Omental fat pad (tissue), 4 donors: Measurements from ENCODE around the gene METTL15. TPM values are rescaled to one million over a fixed set of nuclear protein-coding genes. Genes with fewer than 3 reads are reported as not detected.
"Not testable (repeated sequence)": the region's sequence is repeated elsewhere in the genome, so short reads cannot be mapped to it uniquely, and the experiment has no call there.

Source experiments
- ATAC-seq: fragments of 150-250 bp; one replicate; pipeline ENCODE4 v1.9.1; 2016; ENCODE audit warnings: mild to moderate bottlenecking, moderate library complexity; ENCODE audit not compliant: low FRiP score
- DNase-seq: peaks from one replicate; pipeline ENCODE4 v3.0.0-alpha.2; 2019; ENCODE audit warnings: low spot score
- total RNA-seq, 4 donors: library from RNA; depleted of rRNA; stranded (reverse); fragments of >200 nt; gene quantifications; one replicate each; pipeline ENCODE4 v1.1.0, GENCODE V29; 2016
- TF ChIP-seq, protein P1 (sequence below), 3 donors: fragments of 450-650 bp; IDR thresholded peaks; one replicate each; pipeline ENCODE4 v1.5.1; 2016 to 2017; ENCODE audit warnings: antibody characterized with exemption in 3 of 3, mild to moderate bottlenecking in 3 of 3, moderate library complexity in 2 of 3

METTL15 gene
- total RNA-seq, 4 donors from 2014 or later, result 4.9 to 11.8 (median 9.4) TPM

DNA sequence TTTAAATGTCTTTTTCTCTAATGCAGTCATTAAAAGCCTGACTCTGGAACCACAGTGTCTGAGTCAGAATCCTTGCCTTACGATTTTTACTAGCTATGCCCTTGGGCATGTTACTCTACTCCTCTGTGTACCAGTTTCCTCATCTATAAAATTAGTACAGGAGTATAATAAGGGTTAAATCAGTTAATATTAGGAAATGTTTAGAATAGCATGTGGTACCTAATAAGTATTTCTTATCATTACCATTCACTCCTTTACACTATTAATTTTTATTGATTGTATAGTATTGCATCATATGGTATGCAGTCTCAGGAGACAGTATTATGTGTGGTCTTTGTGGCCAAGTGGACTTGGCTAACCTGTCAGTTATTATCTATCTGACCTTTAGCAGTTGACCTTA, 68.2 kb downstream of the METTL15 start:
- ATAC-seq, result no peak
- no peak for DNase-seq
- TF ChIP-seq, protein P1, sequence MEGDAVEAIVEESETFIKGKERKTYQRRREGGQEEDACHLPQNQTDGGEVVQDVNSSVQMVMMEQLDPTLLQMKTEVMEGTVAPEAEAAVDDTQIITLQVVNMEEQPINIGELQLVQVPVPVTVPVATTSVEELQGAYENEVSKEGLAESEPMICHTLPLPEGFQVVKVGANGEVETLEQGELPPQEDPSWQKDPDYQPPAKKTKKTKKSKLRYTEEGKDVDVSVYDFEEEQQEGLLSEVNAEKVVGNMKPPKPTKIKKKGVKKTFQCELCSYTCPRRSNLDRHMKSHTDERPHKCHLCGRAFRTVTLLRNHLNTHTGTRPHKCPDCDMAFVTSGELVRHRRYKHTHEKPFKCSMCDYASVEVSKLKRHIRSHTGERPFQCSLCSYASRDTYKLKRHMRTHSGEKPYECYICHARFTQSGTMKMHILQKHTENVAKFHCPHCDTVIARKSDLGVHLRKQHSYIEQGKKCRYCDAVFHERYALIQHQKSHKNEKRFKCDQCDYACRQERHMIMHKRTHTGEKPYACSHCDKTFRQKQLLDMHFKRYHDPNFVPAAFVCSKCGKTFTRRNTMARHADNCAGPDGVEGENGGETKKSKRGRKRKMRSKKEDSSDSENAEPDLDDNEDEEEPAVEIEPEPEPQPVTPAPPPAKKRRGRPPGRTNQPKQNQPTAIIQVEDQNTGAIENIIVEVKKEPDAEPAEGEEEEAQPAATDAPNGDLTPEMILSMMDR (IDR thresholded peaks at IDR 0.05), result no peak

- TF ChIP-seq, protein P1 (IDR thresholded peaks at IDR 0.05), result no peak
- ATAC-seq (no peak), DNase-seq (no peak)
Measured at GRCh38 chr11:28195449-28195848, 87.3 kb downstream of the METTL15 start.

DNA sequence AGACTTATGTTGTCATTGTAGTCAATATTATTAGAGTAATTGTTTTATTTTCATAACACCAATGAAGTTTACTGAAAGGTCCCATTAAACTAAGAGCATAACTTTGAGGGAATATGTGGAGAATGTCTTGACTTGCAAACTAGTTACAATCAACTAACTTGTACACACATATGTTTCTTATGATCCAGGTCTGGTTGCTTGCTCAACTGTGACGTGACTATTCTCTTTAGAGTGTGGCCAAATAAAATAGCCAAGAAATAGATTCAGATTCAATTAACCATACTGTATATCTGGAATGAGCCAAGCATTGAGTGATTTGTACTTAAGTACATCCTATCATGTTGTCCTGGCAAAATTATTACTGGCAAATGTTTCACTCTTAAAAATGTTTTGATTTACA, 101.7 kb downstream of the METTL15 start:
- DNase-seq, result no peak
- TF ChIP-seq, protein P1 (IDR thresholded peaks at IDR 0.05), result no peak
- ATAC-seq, result no peak

DNA sequence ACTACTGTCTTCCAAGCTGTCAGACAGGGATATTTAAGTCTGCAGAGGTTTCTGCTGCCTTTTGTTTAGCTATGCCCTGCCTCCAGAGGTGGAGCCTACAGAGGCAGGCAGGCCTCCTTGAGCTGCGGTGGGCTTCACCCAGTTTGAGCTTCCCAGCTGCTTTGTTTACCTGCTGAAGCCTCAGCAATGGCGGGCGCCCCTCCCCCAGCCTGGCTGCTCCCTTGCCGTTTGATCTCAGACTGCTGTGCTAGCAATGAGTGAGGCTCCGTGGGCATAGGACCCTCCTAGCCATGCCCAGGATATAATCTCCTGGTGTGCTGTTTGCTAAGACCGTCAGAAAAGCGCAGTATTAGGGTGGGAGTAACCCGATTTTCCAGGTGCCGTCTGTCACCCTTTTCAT, 113.9 kb downstream of the METTL15 start:
- DNase-seq, ATAC-seq: not testable (repeated sequence)

GRCh38 chr11:28223577-28223976, 115.4 kb downstream of the METTL15 start:
- TF ChIP-seq, protein P1 (IDR thresholded peaks at IDR 0.05), result no peak
- ATAC-seq (no peak), DNase-seq (no peak)

GRCh38 chr11:28223994-28224393, 115.8 kb downstream of the METTL15 start:
- DNase-seq (no peak), ATAC-seq (no peak)
- TF ChIP-seq, protein P1 (IDR thresholded peaks at IDR 0.05), result no peak

DNA sequence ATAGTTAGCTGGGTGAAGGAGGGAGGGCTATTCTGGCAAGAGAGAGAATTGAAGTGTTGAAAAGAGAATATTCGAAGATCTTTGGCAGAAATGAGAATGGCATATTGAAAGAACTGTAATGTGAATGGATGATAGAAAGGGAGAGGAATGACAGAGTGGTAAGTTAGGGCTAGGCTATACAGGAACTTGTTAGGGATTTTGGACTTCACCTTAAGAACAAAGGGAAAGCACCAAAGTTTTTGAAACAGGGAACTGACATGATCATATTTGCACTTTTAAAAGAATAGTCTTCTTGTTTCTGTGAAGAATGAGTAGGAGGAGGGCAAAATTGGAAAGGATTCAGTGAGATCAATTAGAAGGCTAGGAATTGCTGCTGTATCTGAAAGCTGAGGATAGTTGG, 119.3 kb downstream of the METTL15 start:
- no peak for ATAC-seq
- TF ChIP-seq, protein P1 (IDR thresholded peaks at IDR 0.05), result no peak

More for the DNA sequence above, 119.3 kb downstream of the METTL15 start:
- DNase-seq, result no peak
